ENCODE measurements around the gene IGSF21. TPM values are rescaled to one million over a fixed set of nuclear protein-coding genes. Genes with fewer than 3 reads are reported as not detected.

Gene IGSF21
- total RNA-seq, 1 donor from 2014 or later, result 2.4 TPM

- intact Hi-C loops (cut with DNase I), result no loop called here
- H3K36me3 ChIP-seq, result no peaks in the 10 kb centered on the region
Observed at GRCh38 chr1:18341291-18342069, 233.9 kb downstream of the IGSF21 start.

GRCh38 chr1:18342744-18343143 is 235.1 kb downstream of the IGSF21 start:
- DNase-seq (ENCODE audit: low spot score in 2 of 2), result no peak
- Histone ChIP-seq H3K27ac (no peak overlapping the region), H3K36me3 (no peaks in the 10 kb centered on the region), H3K4me3 (no peak overlapping the region), H3K27me3 (no peaks in the 10 kb centered on the region), H3K4me1 (no peaks in the 10 kb centered on the region), H3K9me3 (no peaks in the 10 kb centered on the region)
- TF ChIP-seq CTCF (IDR thresholded peaks at IDR 0.05), result no peak
- intact Hi-C loops (cut with DNase I), result no loop called here

More at GRCh38 chr1:18341291-18342069, 233.9 kb downstream of the IGSF21 start:
- no peak for TF ChIP-seq CTCF (IDR thresholded peaks at IDR 0.05)
- H3K27ac ChIP-seq, result no peak overlapping the region
- no peaks in the 10 kb centered on the region for H3K9me3 ChIP-seq
- no peaks in the 10 kb centered on the region for H3K27me3 ChIP-seq
- no peaks in the 10 kb centered on the region for H3K4me1 ChIP-seq
- DNase-seq (ENCODE audit: low spot score in 2 of 2), result no peak
- no peak overlapping the region for H3K4me3 ChIP-seq

- TF ChIP-seq CTCF (IDR thresholded peaks at IDR 0.05), result no peak
- no peak overlapping the region for H3K4me3 ChIP-seq
- intact Hi-C loops (cut with DNase I), result no loop called here
- no peaks in the 10 kb centered on the region for H3K4me1 ChIP-seq
- no peaks in the 10 kb centered on the region for H3K36me3 ChIP-seq
- no peaks in the 10 kb centered on the region for H3K27me3 ChIP-seq
- no peaks in the 10 kb centered on the region for H3K9me3 ChIP-seq
- no peak overlapping the region for H3K27ac ChIP-seq
- no peak for DNase-seq (ENCODE audit: low spot score in 2 of 2)
Observed at GRCh38 chr1:18343581-18343980, 236.0 kb downstream of the IGSF21 start.

GRCh38 chr1:18344755-18345154 is 237.2 kb downstream of the IGSF21 start:
- H3K4me1 ChIP-seq, result no peaks in the 10 kb centered on the region
- intact Hi-C loops (cut with DNase I), result no loop called here
- H3K27ac ChIP-seq, result no peak overlapping the region
- H3K9me3 ChIP-seq, result no peaks in the 10 kb centered on the region
- no peak for DNase-seq (ENCODE audit: low spot score in 2 of 2)
- no peaks in the 10 kb centered on the region for H3K27me3 ChIP-seq
- H3K36me3 ChIP-seq, result no peaks in the 10 kb centered on the region
- no peak for TF ChIP-seq CTCF (IDR thresholded peaks at IDR 0.05)
- H3K4me3 ChIP-seq, result no peak overlapping the region

GRCh38 chr1:18347559-18347958 is 240.0 kb downstream of the IGSF21 start:
- Histone ChIP-seq H3K27me3 (no peaks in the 10 kb centered on the region), H3K36me3 (no peaks in the 10 kb centered on the region), H3K4me1 (no peaks in the 10 kb centered on the region), H3K9me3 (no peaks in the 10 kb centered on the region), H3K4me3 (no peak overlapping the region), H3K27ac (no peak overlapping the region)
- no peak for DNase-seq (ENCODE audit: low spot score in 2 of 2)
- intact Hi-C loops (cut with DNase I), result no loop called here
- no peak for TF ChIP-seq CTCF (IDR thresholded peaks at IDR 0.05)
